Measurements from ENCODE around the gene DDX10. TPM values are rescaled to one million over a fixed set of nuclear protein-coding genes. Genes with fewer than 3 reads are reported as not detected.

The DDX10 gene
- total RNA-seq, 1 experiment from 2014 or later = 72.2 TPM

- BruUV-seq (replicated peaks) = no TSS peak
- H3K27ac ChIP-seq (ENCODE audit: low read depth, low read length, poor library complexity, severe bottlenecking) = peak overlapping the region; percentile 40
- DNase-seq (ENCODE audit: low spot score) = no peak
- H3K27me3 ChIP-seq (replicated peaks; ENCODE audit: insufficient read depth, low read depth, low read length, poor library complexity) = no peaks in the 10 kb centered on the region
- H3K9me3 ChIP-seq (ENCODE audit: low read depth, low read length, poor library complexity, severe bottlenecking) = no peaks in the 10 kb centered on the region
- TF ChIP-seq EZH2 (IDR thresholded peaks at IDR 0.05; ENCODE audit: borderline replicate concordance, low read depth, low read length, poor library complexity, severe bottlenecking) = no peak
- TF ChIP-seq, protein P1, sequence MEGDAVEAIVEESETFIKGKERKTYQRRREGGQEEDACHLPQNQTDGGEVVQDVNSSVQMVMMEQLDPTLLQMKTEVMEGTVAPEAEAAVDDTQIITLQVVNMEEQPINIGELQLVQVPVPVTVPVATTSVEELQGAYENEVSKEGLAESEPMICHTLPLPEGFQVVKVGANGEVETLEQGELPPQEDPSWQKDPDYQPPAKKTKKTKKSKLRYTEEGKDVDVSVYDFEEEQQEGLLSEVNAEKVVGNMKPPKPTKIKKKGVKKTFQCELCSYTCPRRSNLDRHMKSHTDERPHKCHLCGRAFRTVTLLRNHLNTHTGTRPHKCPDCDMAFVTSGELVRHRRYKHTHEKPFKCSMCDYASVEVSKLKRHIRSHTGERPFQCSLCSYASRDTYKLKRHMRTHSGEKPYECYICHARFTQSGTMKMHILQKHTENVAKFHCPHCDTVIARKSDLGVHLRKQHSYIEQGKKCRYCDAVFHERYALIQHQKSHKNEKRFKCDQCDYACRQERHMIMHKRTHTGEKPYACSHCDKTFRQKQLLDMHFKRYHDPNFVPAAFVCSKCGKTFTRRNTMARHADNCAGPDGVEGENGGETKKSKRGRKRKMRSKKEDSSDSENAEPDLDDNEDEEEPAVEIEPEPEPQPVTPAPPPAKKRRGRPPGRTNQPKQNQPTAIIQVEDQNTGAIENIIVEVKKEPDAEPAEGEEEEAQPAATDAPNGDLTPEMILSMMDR (conservative IDR thresholded peaks at IDR 0.05; ENCODE audit: low read depth, low read length) = no peak
- H3K4me3 ChIP-seq (ENCODE audit: low read depth, low read length, poor library complexity, severe bottlenecking) = no peak overlapping the region
- intact Hi-C loops (cut with micrococcal nuclease; ENCODE audit: unreplicated experiment) = no loop called here
- CTCF ChIA-PET = no interaction called here
- no peaks in the 10 kb centered on the region for H3K36me3 ChIP-seq (ENCODE audit: insufficient read depth, low read length, poor library complexity, severe bottlenecking)
- peaks cover 59% of the 10 kb centered on the region for H3K4me1 ChIP-seq (ENCODE audit: insufficient read depth, low read length, poor library complexity, severe bottlenecking)
- POLR2A ChIA-PET (ENCODE audit: low non-redundant PET) = no interaction called here
These were observed 225.7 kb downstream of the DDX10 start for GRCh38 chr11:108890482-108891105.

DNA sequence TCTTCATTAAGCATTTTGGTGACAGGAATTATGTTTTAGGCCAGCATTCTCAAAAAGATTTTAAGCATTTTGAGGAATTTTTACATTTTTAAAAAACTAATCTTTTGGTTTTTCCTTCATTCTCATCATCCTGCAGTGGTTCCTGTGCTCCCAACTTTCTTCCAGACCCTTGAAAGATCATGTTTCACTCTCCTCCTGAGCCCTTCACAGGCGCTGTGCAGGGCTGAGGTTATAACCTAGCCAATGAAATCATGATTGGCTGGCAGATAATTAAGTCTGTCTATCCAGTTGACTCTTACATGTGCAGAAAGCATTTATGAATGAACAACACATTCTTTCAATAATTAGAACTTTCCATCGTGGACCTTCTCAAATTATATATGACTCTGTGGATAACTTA lies 226.3 kb downstream of the DDX10 start:
- H3K36me3 ChIP-seq (ENCODE audit: insufficient read depth, low read length, poor library complexity, severe bottlenecking) = no peaks in the 10 kb centered on the region
- no peaks in the 10 kb centered on the region for H3K27me3 ChIP-seq (replicated peaks; ENCODE audit: insufficient read depth, low read depth, low read length, poor library complexity)
- no peak for DNase-seq (ENCODE audit: low spot score)
- peak overlapping the region; percentile 40 for H3K27ac ChIP-seq (ENCODE audit: low read depth, low read length, poor library complexity, severe bottlenecking)
- H3K9me3 ChIP-seq (ENCODE audit: low read depth, low read length, poor library complexity, severe bottlenecking) = no peaks in the 10 kb centered on the region
- ChIA-PET POLR2A (ENCODE audit: low non-redundant PET) (no interaction called here), CTCF (no interaction called here)
- BruUV-seq (replicated peaks) = no TSS peak
- intact Hi-C loops (cut with micrococcal nuclease; ENCODE audit: unreplicated experiment) = no loop called here
- TF ChIP-seq, protein P1 (conservative IDR thresholded peaks at IDR 0.05; ENCODE audit: low read depth, low read length) = no peak
- no peak for TF ChIP-seq EZH2 (IDR thresholded peaks at IDR 0.05; ENCODE audit: borderline replicate concordance, low read depth, low read length, poor library complexity, severe bottlenecking)
- H3K4me3 ChIP-seq (ENCODE audit: low read depth, low read length, poor library complexity, severe bottlenecking) = no peak overlapping the region
- H3K4me1 ChIP-seq (ENCODE audit: insufficient read depth, low read length, poor library complexity, severe bottlenecking) = peaks cover 59% of the 10 kb centered on the region

DNA sequence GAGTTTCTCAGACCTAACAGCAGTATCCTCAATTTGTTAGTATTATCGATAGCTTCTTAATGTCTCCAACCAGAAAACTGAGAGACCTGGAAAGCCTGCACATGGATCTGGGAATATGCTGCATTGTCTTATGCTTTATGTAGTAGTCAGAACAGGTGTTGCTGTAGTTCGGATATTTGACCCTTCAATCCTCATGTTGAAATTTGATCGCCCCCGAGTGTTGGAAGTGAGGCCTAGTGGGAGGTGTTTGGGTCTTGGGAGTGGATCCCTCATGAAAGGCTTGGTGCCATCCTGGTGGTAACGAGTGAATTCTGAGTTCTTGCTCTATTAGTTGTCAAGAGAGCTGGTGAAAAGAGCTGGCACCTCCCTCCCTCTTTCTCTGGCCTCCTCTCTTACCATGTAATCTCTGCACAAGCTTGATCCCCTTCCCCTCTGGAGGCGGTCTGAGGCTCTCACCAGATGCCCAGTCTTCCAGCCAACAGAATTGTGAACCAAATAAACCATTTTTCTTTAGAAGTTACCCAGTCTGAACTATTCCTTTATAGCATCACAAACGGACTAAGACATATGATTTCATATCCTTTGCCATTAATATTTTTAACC lies 227.1 kb downstream of the DDX10 start:
- H3K36me3 ChIP-seq (ENCODE audit: insufficient read depth, low read length, poor library complexity, severe bottlenecking) = no peaks in the 10 kb centered on the region
- TF ChIP-seq, protein P1 (conservative IDR thresholded peaks at IDR 0.05; ENCODE audit: low read depth, low read length) = no peak
- TF ChIP-seq EZH2 (IDR thresholded peaks at IDR 0.05; ENCODE audit: borderline replicate concordance, low read depth, low read length, poor library complexity, severe bottlenecking) = no peak
- BruUV-seq (replicated peaks) = no TSS peak
- no peaks in the 10 kb centered on the region for H3K9me3 ChIP-seq (ENCODE audit: low read depth, low read length, poor library complexity, severe bottlenecking)
- DNase-seq (ENCODE audit: low spot score) = no peak
- H3K4me3 ChIP-seq (ENCODE audit: low read depth, low read length, poor library complexity, severe bottlenecking) = no peak overlapping the region
- H3K4me1 ChIP-seq (ENCODE audit: insufficient read depth, low read length, poor library complexity, severe bottlenecking) = peaks cover 59% of the 10 kb centered on the region
- intact Hi-C loops (cut with micrococcal nuclease; ENCODE audit: unreplicated experiment) = no loop called here
- ChIA-PET CTCF (no interaction called here), POLR2A (ENCODE audit: low non-redundant PET) (no interaction called here)
- no peak overlapping the region for H3K27ac ChIP-seq (ENCODE audit: low read depth, low read length, poor library complexity, severe bottlenecking)
- H3K27me3 ChIP-seq (replicated peaks; ENCODE audit: insufficient read depth, low read depth, low read length, poor library complexity) = no peaks in the 10 kb centered on the region

Measured in A673 (cell line).